H1 (cell line): Measurements from ENCODE around the gene KPNA3. TPM values are rescaled to one million over a fixed set of nuclear protein-coding genes. Genes with fewer than 3 reads are reported as not detected.

Experiments
- RNF2 ChIP-seq: fragments of 200-900, 300-1000 bp; sonication (generic); IDR thresholded peaks from 2 replicates; pipeline ENCODE4 v1.7.1; 2016; ENCODE audit warnings: borderline replicate concordance, low read depth, mild to moderate bottlenecking, antibody characterized with exemption, low read length; ENCODE audit not compliant: poor library complexity, severe bottlenecking; ENCODE audit errors: missing control alignments
- SP2 ChIP-seq: IDR thresholded peaks from 2 replicates; pipeline ENCODE4 v1.6.1; 2012; ENCODE audit warnings: mild to moderate bottlenecking, low read length, inconsistent platforms
- polyA plus RNA-seq, 7 experiments: library from polyadenylated mRNA; depleted of rRNA in 3 of 7; stranded (reverse) in 5 of 7; unstranded in 2 of 7; fragments of >200 nt in 5 of 7; fragments of 200-250 nt in 2 of 7; gene quantifications; 1 replicate in 5 of 7; 2 replicates in 1 of 7; 4 replicates in 1 of 7; pipeline versions ENCODE4 v1.2.1 to v1.2.3, GENCODE V29; 2011 to 2013; ENCODE audit warnings: missing spikeins in 2 of 7, mixed read lengths in 2 of 7
- total RNA-seq: library from RNA; stranded (reverse); fragmentation: NEBNext Ultra II Directional; extraction: Animal tissue kit (Norgen Biotek cat#: 25700); gene quantifications from 2 replicates; pipeline ENCODE4 v1.2.1, GENCODE V29; 2021

KPNA3 gene
- total and polyA plus RNA-seq, 2 of the 8 experiments (the other 6 are each of a cell fraction or from before 2014, with no cell fraction given) = 21.4 to 63.2 TPM

DNA sequence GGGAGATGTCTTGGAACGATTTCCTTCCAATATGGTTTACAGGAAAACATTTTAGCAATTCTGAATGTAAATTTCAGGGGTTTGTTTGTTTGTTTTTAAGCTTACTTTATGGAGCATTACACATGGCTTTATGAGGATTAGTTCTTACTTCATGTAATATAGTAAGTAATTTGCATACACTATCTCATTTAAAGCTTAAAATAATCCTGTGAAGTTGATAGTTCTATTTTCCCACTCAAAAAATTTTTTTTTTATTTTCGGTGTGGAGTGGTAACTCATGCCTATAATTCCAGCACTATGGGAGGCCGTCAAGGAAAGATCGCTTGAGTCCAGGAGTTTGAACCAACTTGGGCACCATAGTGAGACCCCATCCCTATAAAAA, 19.0 kb upstream of the KPNA3 start (continued):
- TF ChIP-seq RNF2 = no peak
- no peak for TF ChIP-seq SP2
